DND-41 (cell line): ENCODE data around the gene HIGD1C.
"Not testable (repeated sequence)": the region's sequence is repeated elsewhere in the genome, so short reads cannot be mapped to it uniquely, and the experiment has no call there.

Source experiments
- ATAC-seq: fragments of 200-7000 bp; cut with Tn5 transposase; 3 replicates; pipeline ENCODE4 v1.9.1; 2021; ENCODE audit warnings: low read depth; ENCODE audit not compliant: insufficient read depth
- DNase-seq: peaks from one replicate; pipeline ENCODE4 v3.0.0-alpha.2; 2020
- H2AFZ ChIP-seq: 2 replicates; pipeline ENCODE4 v1.6.0; 2012; ENCODE audit warnings: low read depth, low read length
- H3K27ac ChIP-seq: 2 replicates; pipeline ENCODE4 v1.5.1; 2012; ENCODE audit warnings: low read length, inconsistent platforms
- H3K27me3 ChIP-seq: fragments of 200-600 bp; sonication (generic); 2 replicates; pipeline ENCODE4 v1.6.0; 2012; ENCODE audit warnings: low read length, mild to moderate bottlenecking, inconsistent platforms; ENCODE audit not compliant: insufficient read depth, poor library complexity
- H3K36me3 ChIP-seq: 2 replicates; pipeline ENCODE4 v1.5.1; 2012; ENCODE audit warnings: low read length, inconsistent platforms; ENCODE audit not compliant: insufficient read depth
- H3K4me1 ChIP-seq: 2 replicates; pipeline ENCODE4 v1.5.1; 2012; ENCODE audit warnings: mild to moderate bottlenecking, low read length; ENCODE audit not compliant: insufficient read depth
- H3K4me2 ChIP-seq: 2 replicates; pipeline ENCODE4 v1.6.0; 2012; ENCODE audit warnings: mild to moderate bottlenecking, moderate library complexity, low read length, inconsistent platforms; ENCODE audit not compliant: insufficient read depth
- H3K4me3 ChIP-seq, 2 experiments: fragments of 200-600 bp in 1 of 2; shearing (Covaris generic) in 1 of 2; 2 replicates each; pipeline ENCODE4 v1.5.1; 2012 to 2016; ENCODE audit warnings: inconsistent platforms in 2 of 2, low read length in 2 of 2, mild to moderate bottlenecking in 2 of 2, low read depth in 1 of 2, moderate library complexity in 1 of 2
- H3K79me2 ChIP-seq: 2 replicates; pipeline ENCODE4 v1.6.0; 2012; ENCODE audit warnings: low read length, inconsistent platforms; ENCODE audit not compliant: insufficient read depth
- H3K9ac ChIP-seq: 2 replicates; pipeline ENCODE4 v1.6.0; 2012; ENCODE audit warnings: low read depth, mild to moderate bottlenecking, inconsistent platforms, low read length, moderate library complexity
- H3K9me3 ChIP-seq: 2 replicates; pipeline ENCODE4 v1.5.1; 2012; ENCODE audit warnings: low read length, moderate library complexity, mild to moderate bottlenecking, inconsistent platforms; ENCODE audit not compliant: insufficient read depth, severe bottlenecking
- H4K20me1 ChIP-seq: 2 replicates; pipeline ENCODE4 v1.6.0; 2012; ENCODE audit warnings: low read length; ENCODE audit not compliant: insufficient read depth
- CTCF ChIP-seq: IDR thresholded peaks from 2 replicates; pipeline ENCODE4 v1.5.1; 2012; ENCODE audit warnings: borderline replicate concordance, low read length, moderate library complexity, mild to moderate bottlenecking; ENCODE audit not compliant: poor library complexity, severe bottlenecking; ENCODE audit errors: extremely low read depth
- EZH2 ChIP-seq: IDR thresholded peaks from 3 replicates; pipeline ENCODE4 v1.6.1; 2012; ENCODE audit warnings: borderline replicate concordance, low read depth, mild to moderate bottlenecking, moderate library complexity, low read length, inconsistent platforms; ENCODE audit not compliant: severe bottlenecking

Gene HIGD1C

GRCh38 chr12:50953047-50953446 lies 703 bp downstream of the HIGD1C start:
- Histone ChIP-seq H2AFZ (no peak overlapping the region), H3K9ac (no peak overlapping the region), H4K20me1 (no peaks in the 10 kb centered on the region), H3K4me3 (no peak overlapping the region), H3K4me2 (no peak overlapping the region), H3K79me2 (no peaks in the 10 kb centered on the region), H3K36me3 (no peaks in the 10 kb centered on the region), H3K9me3 (no peaks in the 10 kb centered on the region), H3K27ac (no peak overlapping the region), H3K4me1 (no peaks in the 10 kb centered on the region), H3K27me3 (no peaks in the 10 kb centered on the region)
- DNase-seq = no peak
- no peak for TF ChIP-seq CTCF
- no peak for TF ChIP-seq EZH2
- ATAC-seq = no peak

GRCh38 chr12:50954789-50955188 lies 2.4 kb downstream of the HIGD1C start:
- H3K4me3 ChIP-seq, DNase-seq, H2AFZ ChIP-seq, H3K4me2 ChIP-seq, ATAC-seq, H3K36me3 ChIP-seq, H3K9me3 ChIP-seq, H4K20me1 ChIP-seq, H3K79me2 ChIP-seq, H3K9ac ChIP-seq, H3K4me1 ChIP-seq, H3K27me3 ChIP-seq, H3K27ac ChIP-seq: not testable (repeated sequence)

- no peak overlapping the region for H3K4me3 ChIP-seq
- ATAC-seq (no peak), DNase-seq (no peak)
- H2AFZ ChIP-seq = no peak overlapping the region
- no peak overlapping the region for H3K4me2 ChIP-seq
- H3K9ac ChIP-seq = no peak overlapping the region
- H4K20me1 ChIP-seq = no peaks in the 10 kb centered on the region
- no peaks in the 10 kb centered on the region for H3K27me3 ChIP-seq
- TF ChIP-seq EZH2 (no peak), CTCF (no peak)
- no peaks in the 10 kb centered on the region for H3K4me1 ChIP-seq
- H3K27ac ChIP-seq = no peak overlapping the region
- no peaks in the 10 kb centered on the region for H3K36me3 ChIP-seq
- H3K79me2 ChIP-seq = no peaks in the 10 kb centered on the region
- no peaks in the 10 kb centered on the region for H3K9me3 ChIP-seq
These were observed 2.9 kb downstream of the HIGD1C start for GRCh38 chr12:50955288-50955687.

GRCh38 chr12:50955697-50956096 lies 3.4 kb downstream of the HIGD1C start:
- H3K9ac ChIP-seq = no peak overlapping the region
- H3K79me2 ChIP-seq = no peaks in the 10 kb centered on the region
- ATAC-seq = no peak
- no peak for TF ChIP-seq EZH2
- TF ChIP-seq CTCF = no peak
- H3K4me2 ChIP-seq = no peak overlapping the region
- no peaks in the 10 kb centered on the region for H3K36me3 ChIP-seq
- H2AFZ ChIP-seq = no peak overlapping the region
- no peaks in the 10 kb centered on the region for H3K27me3 ChIP-seq
- DNase-seq = no peak
- no peaks in the 10 kb centered on the region for H3K9me3 ChIP-seq
- no peak overlapping the region for H3K4me3 ChIP-seq
- no peak overlapping the region for H3K27ac ChIP-seq
- H4K20me1 ChIP-seq = no peaks in the 10 kb centered on the region
- no peaks in the 10 kb centered on the region for H3K4me1 ChIP-seq
